ENCODE measurements around the gene SETD9. TPM values are rescaled to one million over a fixed set of nuclear protein-coding genes. Genes with fewer than 3 reads are reported as not detected.

SETD9 gene, protein sequence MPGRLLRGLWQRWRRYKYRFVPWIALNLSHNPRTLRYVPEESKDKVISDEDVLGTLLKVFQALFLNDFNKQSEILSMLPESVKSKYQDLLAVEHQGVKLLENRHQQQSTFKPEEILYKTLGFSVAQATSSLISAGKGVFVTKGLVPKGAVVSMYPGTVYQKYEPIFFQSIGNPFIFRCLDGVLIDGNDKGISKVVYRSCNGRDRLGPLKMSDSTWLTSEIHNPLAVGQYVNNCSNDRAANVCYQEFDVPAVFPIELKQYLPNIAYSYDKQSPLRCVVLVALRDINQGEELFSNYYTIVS
- 1 to 10 TPM; 7.4 to 8.2 TPM for total RNA-seq

DNA sequence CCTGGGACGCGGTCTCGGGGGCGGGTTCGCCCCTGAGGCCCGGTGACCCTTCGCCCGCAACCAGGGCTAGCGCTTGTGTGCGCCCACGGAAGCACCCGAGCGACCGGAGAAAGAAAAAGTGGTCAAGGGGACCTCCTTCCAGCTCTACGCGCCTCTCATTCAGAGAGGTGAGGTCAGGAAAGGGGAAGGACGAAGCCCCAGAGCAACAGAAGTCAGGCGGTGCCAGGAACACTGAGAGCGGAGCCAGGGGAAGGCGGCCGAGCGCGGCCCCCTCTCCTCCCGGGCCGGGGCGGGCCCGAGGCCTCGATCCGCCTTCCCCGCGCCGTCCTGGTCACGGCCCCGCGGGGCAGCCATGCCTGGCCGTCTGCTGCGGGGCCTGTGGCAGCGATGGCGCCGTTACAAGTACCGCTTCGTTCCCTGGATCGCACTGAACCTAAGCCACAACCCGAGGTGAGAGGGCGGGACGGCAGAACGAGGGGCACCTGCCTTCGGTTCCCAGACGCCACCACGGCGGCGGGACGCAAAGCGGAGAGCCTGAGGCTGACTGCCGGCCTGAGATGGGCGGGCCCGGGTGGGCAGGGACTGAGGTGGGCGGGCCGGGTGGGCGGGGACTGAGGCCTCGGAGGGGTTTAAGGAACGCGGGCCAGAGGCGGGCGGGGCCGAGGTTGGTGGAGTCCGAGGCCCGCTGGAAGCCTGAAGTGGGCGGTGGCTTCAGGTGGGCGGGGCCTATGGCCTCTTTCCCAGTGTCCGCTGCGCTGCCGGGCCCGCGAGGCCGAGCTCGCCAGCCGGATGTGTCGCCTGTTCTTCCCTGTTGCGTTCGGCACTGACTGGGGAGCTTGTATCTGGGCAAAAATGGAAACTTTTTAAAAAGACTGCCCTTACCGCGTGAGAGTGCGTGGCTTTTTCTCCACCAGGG lies at the start of gene SETD9:
Gene SETD9 (plus strand): TSS at position 303 of the 916 bp plus-strand sequence. CDS start 50 bp downstream, at position 353.
- peak within 1 kb of the TSS; percentile 83 for H3K4me3 Mint-ChIP-seq
- peaks cover 10% of the 10 kb centered on the region for H3K36me3 Mint-ChIP-seq
- CTCF ChIA-PET: interaction anchor here (0.9 to 2.2 kb wide), 10 partner anchors 8 to 581 kb away, joined by 3 to 9 read pairs (median 4); no protein-coding TSS in a partner anchor
- peak within 1 kb of the TSS; percentile 90 for H3K27ac Mint-ChIP-seq
- peaks cover 3% of the 10 kb centered on the region for H3K9me3 Mint-ChIP-seq (ENCODE audit: low read depth)
- peak; percentile 84 for ATAC-seq
- H3K27me3 Mint-ChIP-seq: peaks cover 4% of the 10 kb centered on the region
- DNase-seq: peak; percentile 97
- H3K4me1 Mint-ChIP-seq: peaks cover 21% of the 10 kb centered on the region

DNA sequence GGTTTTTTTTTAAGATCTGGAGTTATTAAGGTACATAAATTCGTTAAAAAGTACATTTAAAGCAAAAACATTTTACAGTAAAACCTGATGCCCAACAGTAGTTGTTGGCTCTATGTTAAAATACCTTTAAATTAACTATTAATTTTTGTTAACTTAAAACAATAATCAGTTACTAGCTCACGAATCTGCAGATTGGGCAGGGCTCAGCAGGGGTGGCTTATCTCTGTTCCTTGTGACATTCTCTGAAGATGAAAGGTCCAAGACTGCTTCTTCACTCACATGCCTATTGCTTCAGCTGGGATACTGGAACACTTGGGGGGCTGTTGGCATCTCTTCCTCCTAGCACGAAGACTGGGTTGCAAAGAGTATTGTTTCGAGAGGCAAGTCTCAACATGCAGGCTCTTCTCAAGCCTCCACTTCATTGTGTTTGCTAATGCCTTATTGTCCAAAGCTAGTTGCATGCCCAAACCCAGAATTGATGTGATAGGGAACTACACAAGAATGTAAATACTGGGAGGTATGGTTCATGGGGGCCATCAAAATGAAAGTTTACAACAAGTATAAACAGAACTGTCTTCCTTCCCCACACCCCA lies 47.4 kb upstream of the SETD9 start:
- H3K27me3 Mint-ChIP-seq: no peaks in the 10 kb centered on the region
- ATAC-seq: no peak

DNA sequence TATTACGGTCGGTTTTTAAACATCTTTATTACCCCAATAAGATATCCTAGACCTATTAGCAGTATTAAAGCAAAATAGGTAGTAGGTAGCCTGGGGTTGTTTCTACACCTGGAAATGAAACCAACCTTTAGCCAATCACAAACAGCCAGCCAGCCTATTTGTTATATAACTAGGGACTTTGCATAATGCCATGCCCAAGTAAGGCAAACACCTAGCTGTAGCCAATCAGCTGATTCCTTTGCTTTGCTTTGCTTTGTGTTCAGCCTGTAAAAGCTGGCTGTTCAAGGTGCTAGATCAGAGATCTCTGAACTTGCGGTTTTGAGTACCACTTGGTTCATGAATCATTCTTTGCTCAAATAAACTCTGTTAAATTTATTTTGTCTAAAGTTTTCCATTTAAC lies 46.5 kb upstream of the SETD9 start:
- Mint-ChIP-seq H3K36me3 (peaks cover 30% of the 10 kb centered on the region), H3K4me3 (no peak overlapping the region), H3K27me3 (no peaks in the 10 kb centered on the region), H3K9me3 (ENCODE audit: low read depth) (no peaks in the 10 kb centered on the region), H3K4me1 (no peaks in the 10 kb centered on the region), H3K27ac (no peak overlapping the region)
- CTCF ChIA-PET: no interaction called here
- ATAC-seq: no peak
- no peak for DNase-seq

More for the DNA sequence above, 47.4 kb upstream of the SETD9 start:
- no peaks in the 10 kb centered on the region for H3K9me3 Mint-ChIP-seq (ENCODE audit: low read depth)
- no peak overlapping the region for H3K4me3 Mint-ChIP-seq
- H3K4me1 Mint-ChIP-seq: no peaks in the 10 kb centered on the region
- CTCF ChIA-PET: interaction anchor here (1.3 kb wide), 1 partner anchor 591 kb away, joined by 3 read pairs; no protein-coding TSS in a partner anchor
- no peak for DNase-seq
- H3K27ac Mint-ChIP-seq: no peak overlapping the region
- H3K36me3 Mint-ChIP-seq: peaks cover 30% of the 10 kb centered on the region

DNA sequence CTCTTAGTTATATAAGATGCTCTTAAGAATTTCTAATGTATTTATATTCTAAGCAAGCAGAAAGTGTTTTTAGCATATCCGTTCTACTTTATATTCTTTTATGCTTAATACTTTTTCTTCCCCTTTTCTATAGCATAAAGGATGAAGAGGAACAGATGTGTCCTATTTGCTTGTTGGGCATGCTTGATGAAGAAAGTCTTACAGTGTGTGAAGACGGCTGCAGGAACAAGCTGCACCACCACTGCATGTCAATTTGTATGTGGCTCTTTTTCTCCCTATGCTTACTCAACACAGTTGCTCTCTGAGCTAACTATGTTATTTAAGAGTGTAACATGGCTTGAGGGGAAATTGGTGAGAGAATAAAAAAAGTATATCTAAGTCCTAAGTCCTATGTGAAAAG lies 37.6 kb upstream of the SETD9 start:
- H3K4me3 Mint-ChIP-seq: no peak overlapping the region
- ATAC-seq (no peak), DNase-seq (no peak)
- H3K27me3 Mint-ChIP-seq: no peaks in the 10 kb centered on the region
- peaks cover 2% of the 10 kb centered on the region for H3K4me1 Mint-ChIP-seq
- CTCF ChIA-PET: no interaction called here
- H3K36me3 Mint-ChIP-seq: peaks cover 36% of the 10 kb centered on the region
- H3K9me3 Mint-ChIP-seq (ENCODE audit: low read depth): no peaks in the 10 kb centered on the region
- H3K27ac Mint-ChIP-seq: no peak overlapping the region

DNA sequence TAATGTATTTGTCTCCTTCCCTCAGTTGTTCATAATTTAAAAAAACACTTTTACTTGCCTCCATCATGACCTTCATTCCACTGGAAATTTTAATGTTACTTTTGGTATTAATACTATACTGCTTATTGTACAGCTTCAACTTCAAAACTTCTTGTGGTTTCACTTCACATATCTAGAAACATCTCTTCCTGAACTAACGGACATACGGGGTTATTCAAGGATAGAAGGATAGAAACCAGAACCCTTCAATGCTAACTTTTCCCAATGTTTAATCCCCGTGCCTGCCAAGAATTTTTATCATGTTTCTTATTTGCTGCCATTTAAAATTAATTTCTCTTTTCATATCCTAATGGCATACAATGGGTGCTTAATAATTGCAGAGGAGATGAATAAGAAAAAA lies 36.3 kb upstream of the SETD9 start:
- no peak overlapping the region for H3K27ac Mint-ChIP-seq
- ATAC-seq (no peak), DNase-seq (no peak)
- H3K4me3 Mint-ChIP-seq: no peak overlapping the region
- peaks cover 2% of the 10 kb centered on the region for H3K4me1 Mint-ChIP-seq
- peaks cover 42% of the 10 kb centered on the region for H3K36me3 Mint-ChIP-seq
- H3K27me3 Mint-ChIP-seq: no peaks in the 10 kb centered on the region
- CTCF ChIA-PET: interaction anchor here (0.6 to 0.7 kb wide), 2 partner anchors 27 to 719 kb away, joined by 3 read pairs; no protein-coding TSS in a partner anchor
- no peaks in the 10 kb centered on the region for H3K9me3 Mint-ChIP-seq (ENCODE audit: low read depth)

DNA sequence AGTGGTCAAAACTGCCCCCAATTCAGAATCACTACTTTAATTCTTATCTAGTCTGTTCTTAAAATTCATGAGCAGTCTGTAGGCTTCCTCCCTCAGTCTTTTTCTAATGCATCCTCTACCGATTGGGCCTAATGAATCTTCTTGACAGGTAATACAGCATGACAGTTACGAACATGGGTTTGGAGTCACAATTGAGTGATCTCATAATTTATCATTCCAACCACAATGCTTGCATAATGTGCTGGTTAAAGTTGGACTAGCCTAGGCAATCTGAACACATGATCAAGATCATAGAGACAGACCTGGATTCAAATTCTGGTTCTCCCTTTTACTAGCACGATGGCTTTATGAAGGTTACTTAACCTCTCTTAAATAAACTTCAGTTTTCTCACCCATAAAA lies 33.1 kb upstream of the SETD9 start:
- Mint-ChIP-seq H3K4me1 (peaks cover 2% of the 10 kb centered on the region), H3K27me3 (no peaks in the 10 kb centered on the region), H3K36me3 (peaks cover 53% of the 10 kb centered on the region), H3K9me3 (ENCODE audit: low read depth) (no peaks in the 10 kb centered on the region), H3K4me3 (no peak overlapping the region), H3K27ac (no peak overlapping the region)
- ATAC-seq (no peak), DNase-seq (no peak)
- CTCF ChIA-PET: no interaction called here

DNA sequence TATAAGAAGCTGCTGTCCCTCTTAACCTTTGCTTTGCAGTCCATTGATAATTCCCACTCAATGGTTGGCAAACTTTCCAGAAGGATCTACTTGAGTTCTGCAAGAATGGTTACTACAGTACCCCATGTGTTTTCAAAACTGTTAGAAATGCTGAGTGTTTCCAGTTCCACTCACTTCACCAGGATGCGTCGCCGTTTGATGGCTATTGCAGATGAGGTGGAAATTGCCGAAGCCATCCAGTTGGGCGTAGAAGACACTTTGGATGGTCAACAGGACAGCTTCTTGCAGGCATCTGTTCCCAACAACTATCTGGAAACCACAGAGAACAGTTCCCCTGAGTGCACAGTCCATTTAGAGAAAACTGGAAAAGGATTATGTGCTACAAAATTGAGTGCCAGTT lies 27.8 kb upstream of the SETD9 start:
- no peak overlapping the region for H3K4me3 Mint-ChIP-seq
- no peaks in the 10 kb centered on the region for H3K4me1 Mint-ChIP-seq
- no peaks in the 10 kb centered on the region for H3K27me3 Mint-ChIP-seq
- H3K27ac Mint-ChIP-seq: no peak overlapping the region
- H3K9me3 Mint-ChIP-seq (ENCODE audit: low read depth): no peaks in the 10 kb centered on the region
- CTCF ChIA-PET: no interaction called here
- ATAC-seq (no peak), DNase-seq (no peak)
- H3K36me3 Mint-ChIP-seq: peaks cover 61% of the 10 kb centered on the region

DNA sequence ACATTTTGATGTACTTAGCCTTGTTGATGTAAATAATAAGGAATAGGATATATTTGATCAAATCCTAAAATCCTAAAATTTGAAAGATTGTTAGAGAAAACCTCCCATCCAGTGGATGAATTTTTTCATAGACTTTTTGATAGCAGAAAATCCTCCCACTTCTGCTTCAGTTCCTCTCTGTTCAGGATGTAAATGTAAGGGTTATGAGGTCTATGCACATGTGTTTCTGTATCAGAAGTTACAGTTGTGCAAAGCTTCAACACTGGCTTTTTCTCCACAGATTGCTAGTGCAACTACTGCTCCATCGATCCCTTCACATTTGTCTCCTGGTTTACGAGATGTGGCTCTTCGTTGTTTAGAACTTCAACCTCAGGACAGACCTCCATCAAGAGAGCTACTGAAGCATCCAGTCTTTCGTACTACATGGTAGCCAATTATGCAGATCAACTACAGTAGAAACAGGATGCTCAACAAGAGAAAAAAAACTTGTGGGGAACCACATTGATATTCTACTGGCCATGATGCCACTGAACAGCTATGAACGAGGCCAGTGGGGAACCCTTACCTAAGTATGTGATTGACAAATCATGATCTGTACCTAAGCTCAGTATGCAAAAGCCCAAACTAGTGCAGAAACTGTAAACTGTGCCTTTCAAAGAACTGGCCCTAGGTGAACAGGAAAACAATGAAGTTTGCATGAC lies 16.0 kb upstream of the SETD9 start:
- no peaks in the 10 kb centered on the region for H3K27me3 Mint-ChIP-seq

DNA sequence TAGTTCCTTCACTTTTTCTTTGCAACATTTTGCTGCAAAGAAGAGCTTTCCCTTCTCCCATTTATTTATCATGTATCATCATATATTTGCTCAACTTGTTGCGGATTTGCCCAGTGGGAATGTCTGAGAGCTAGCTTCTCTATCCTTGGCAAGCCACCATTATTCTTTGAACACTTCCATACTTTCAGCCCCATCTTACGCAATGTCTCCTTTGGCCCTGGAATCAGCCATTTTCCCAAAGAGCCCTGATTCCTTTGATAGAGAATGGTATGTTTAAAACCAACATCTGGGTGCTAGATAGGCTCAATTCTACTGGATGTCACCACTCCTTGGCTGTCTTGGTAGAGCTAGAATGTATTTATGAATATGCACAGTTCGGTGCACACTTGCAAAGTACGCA lies 12.6 kb upstream of the SETD9 start:
- Mint-ChIP-seq H3K4me3 (no peak overlapping the region), H3K9me3 (ENCODE audit: low read depth) (no peaks in the 10 kb centered on the region), H3K27me3 (no peaks in the 10 kb centered on the region), H3K27ac (no peak overlapping the region), H3K4me1 (peaks cover 12% of the 10 kb centered on the region), H3K36me3 (peaks cover 32% of the 10 kb centered on the region)
- CTCF ChIA-PET: interaction anchor here (1.1 to 2.9 kb wide), 4 partner anchors 10 to 627 kb away, joined by 3 to 9 read pairs (median 4); no protein-coding TSS in a partner anchor
- ATAC-seq (no peak), DNase-seq (no peak)

More for the DNA sequence above, 16.0 kb upstream of the SETD9 start:
- Mint-ChIP-seq H3K36me3 (peaks cover 62% of the 10 kb centered on the region), H3K4me3 (no peak overlapping the region), H3K27ac (no peak overlapping the region), H3K4me1 (peaks cover 12% of the 10 kb centered on the region), H3K9me3 (ENCODE audit: low read depth) (no peaks in the 10 kb centered on the region)
- ATAC-seq (peak; percentile 36), DNase-seq (no peak)
- CTCF ChIA-PET: interaction anchor here (1.1 kb wide), 1 partner anchor 55 kb away, joined by 3 read pairs; no protein-coding TSS in a partner anchor

DNA sequence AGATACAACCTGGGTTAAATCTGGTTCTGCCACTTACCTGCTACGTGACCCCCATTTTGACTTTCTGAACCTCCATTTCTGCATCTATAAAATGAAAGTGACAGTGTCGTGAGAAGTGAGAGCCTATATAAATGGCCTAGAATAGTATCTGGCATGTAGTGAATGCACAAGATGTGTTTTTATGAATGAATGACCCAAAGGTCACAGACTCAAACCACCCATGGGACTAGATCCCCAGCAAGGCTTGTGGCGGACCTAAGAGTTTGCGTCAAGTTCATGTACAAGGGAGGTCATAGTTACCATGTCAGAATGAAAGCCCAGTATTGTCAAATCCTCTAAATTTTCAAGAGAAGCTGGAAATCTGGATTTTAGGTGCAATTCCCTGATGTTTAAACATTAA lies 11.2 kb upstream of the SETD9 start:
- H3K36me3 Mint-ChIP-seq: peaks cover 22% of the 10 kb centered on the region
- CTCF ChIA-PET: interaction anchor here (0.7 to 2.9 kb wide), 3 partner anchors 292 to 628 kb away, joined by 3 to 9 read pairs (median 5); no protein-coding TSS in a partner anchor
- ATAC-seq: no peak
- H3K4me3 Mint-ChIP-seq: no peak overlapping the region
- H3K27me3 Mint-ChIP-seq: peaks cover 3% of the 10 kb centered on the region
- H3K9me3 Mint-ChIP-seq (ENCODE audit: low read depth): no peaks in the 10 kb centered on the region
- no peak for DNase-seq
- H3K4me1 Mint-ChIP-seq: peaks cover 8% of the 10 kb centered on the region
- H3K27ac Mint-ChIP-seq: no peak overlapping the region

DNA sequence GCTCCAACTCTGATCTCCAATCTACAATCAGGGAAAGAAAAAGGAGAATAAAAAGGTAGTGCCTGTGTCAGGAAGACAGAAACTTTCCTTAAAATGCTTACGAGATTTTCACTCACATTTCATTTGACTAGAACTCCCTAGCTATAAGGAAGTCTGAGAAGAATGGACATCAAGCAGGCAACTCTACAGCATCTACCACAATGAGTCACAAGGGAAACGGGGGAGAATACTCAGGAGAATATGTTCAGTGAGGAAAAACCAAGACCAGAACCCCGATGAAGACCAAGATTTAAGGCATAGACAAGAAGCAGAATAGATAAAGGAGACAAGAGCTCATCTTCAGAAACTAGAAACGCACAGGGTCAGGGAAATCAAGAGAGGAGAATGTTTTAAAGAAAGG lies 9.0 kb upstream of the SETD9 start:
- peaks cover 11% of the 10 kb centered on the region for H3K27me3 Mint-ChIP-seq
- H3K27ac Mint-ChIP-seq: no peak overlapping the region
- H3K9me3 Mint-ChIP-seq (ENCODE audit: low read depth): no peaks in the 10 kb centered on the region
- no peaks in the 10 kb centered on the region for H3K4me1 Mint-ChIP-seq
- no peak overlapping the region for H3K4me3 Mint-ChIP-seq
- CTCF ChIA-PET: interaction anchor here (0.6 to 5.8 kb wide), 10 partner anchors 10 to 629 kb away, joined by 3 to 33 read pairs (median 4); no protein-coding TSS in a partner anchor
- DNase-seq (no peak), ATAC-seq (peak; percentile 23)
- H3K36me3 Mint-ChIP-seq: peaks cover 7% of the 10 kb centered on the region

DNA sequence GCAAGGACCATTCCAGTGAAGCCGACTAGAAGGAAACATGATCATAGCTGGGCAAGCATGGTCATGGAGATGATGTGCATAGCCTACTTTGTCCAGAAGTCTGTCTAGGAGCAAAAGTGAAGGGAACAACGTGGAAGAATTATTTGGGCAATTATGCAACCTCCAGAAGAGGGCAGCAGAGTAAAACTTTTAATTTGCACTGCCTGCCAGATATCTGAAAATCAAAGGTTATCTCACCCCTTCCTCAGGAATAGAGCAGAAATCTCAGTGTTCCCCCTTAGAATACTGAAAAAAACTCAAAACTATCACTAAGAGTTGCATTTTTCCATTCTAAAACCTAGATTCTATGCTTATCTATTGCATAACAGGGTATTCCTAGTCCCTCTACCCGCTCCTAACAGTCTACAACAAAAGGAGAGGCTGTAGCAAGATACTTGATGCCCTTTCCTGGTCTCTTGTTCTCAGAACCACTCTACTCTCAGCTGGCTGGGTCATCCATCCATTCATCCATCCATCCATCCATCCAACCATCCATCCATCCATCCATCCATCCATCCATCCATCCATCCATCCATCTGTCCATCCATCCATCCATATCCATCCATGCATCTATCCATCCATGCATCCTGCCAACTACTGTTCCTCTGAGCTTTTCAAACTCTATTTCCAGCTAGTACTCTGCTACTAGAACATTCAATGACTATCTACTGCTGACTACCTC lies 8.4 kb upstream of the SETD9 start:
- H3K27ac Mint-ChIP-seq: no peak overlapping the region
- H3K27me3 Mint-ChIP-seq: peaks cover 11% of the 10 kb centered on the region
- no peak overlapping the region for H3K4me3 Mint-ChIP-seq
- no peaks in the 10 kb centered on the region for H3K9me3 Mint-ChIP-seq (ENCODE audit: low read depth)
- CTCF ChIA-PET: interaction anchor here (1.0 to 5.8 kb wide), 9 partner anchors 9 to 630 kb away, joined by 3 to 33 read pairs (median 5); no protein-coding TSS in a partner anchor
- ATAC-seq (peak; percentile 68), DNase-seq (no peak)
- H3K4me1 Mint-ChIP-seq: no peaks in the 10 kb centered on the region
- H3K36me3 Mint-ChIP-seq: peaks cover 4% of the 10 kb centered on the region
